Neural progenitor cell (in vitro differentiated cells): ENCODE measurements around the gene CST9. TPM values are rescaled to one million over a fixed set of nuclear protein-coding genes. Genes with fewer than 3 reads are reported as not detected.

ENCODE experiments used
- DNase-seq: peaks from one replicate; pipeline ENCODE4 v3.0.0-alpha.2; 2016; ENCODE audit warnings: low spot score
- H2AFZ ChIP-seq: fragments of 200-600 bp; sonication (generic); replicated peaks from 2 replicates; pipeline ENCODE4 v1.6.1; 2016; ENCODE audit warnings: antibody characterized with exemption
- H3F3A ChIP-seq: fragments of 200-600 bp; sonication (generic); 2 replicates; pipeline ENCODE4 v1.6.1; 2016; ENCODE audit warnings: antibody characterized with exemption, low read depth
- H3K27ac ChIP-seq: fragments of 200-600 bp; sonication (generic); 2 replicates; pipeline ENCODE4 v1.5.1; 2016; ENCODE audit warnings: mild to moderate bottlenecking
- H3K27me3 ChIP-seq: fragments of 200-600 bp; sonication (generic); 2 replicates; pipeline ENCODE4 v1.6.1; 2016; ENCODE audit warnings: mild to moderate bottlenecking, moderate library complexity
- H3K36me3 ChIP-seq: fragments of 200-600 bp; sonication (generic); 2 replicates; pipeline ENCODE4 v1.5.1; 2016
- H3K4me1 ChIP-seq: fragments of 200-600 bp; sonication (generic); 2 replicates; pipeline ENCODE4 v1.6.1; 2016; ENCODE audit warnings: mixed run types
- H3K4me2 ChIP-seq: fragments of 200-600 bp; sonication (generic); 2 replicates; pipeline ENCODE4 v1.6.1; 2016
- H3K4me3 ChIP-seq: fragments of 200-600 bp; sonication (generic); 2 replicates; pipeline ENCODE4 v1.5.1; 2016
- H3K79me2 ChIP-seq: fragments of 200-600 bp; sonication (generic); 2 replicates; pipeline ENCODE4 v1.6.1; 2016; ENCODE audit warnings: low read depth
- H3K9ac ChIP-seq: fragments of 200-600 bp; sonication (generic); 2 replicates; pipeline ENCODE4 v1.6.1; 2016
- H3K9me3 ChIP-seq: fragments of 200-600 bp; sonication (generic); 2 replicates; pipeline ENCODE4 v1.5.1; 2016; ENCODE audit warnings: low read depth
- H4K20me1 ChIP-seq: fragments of 200-600 bp; sonication (generic); 2 replicates; pipeline ENCODE4 v1.6.1; 2016; ENCODE audit warnings: low read depth
- H3K27ac Mint-ChIP-seq: 3 replicates; pipeline ENCODE4 v1.8.0; 2021; ENCODE audit warnings: mixed read lengths
- H3K27me3 Mint-ChIP-seq: 2 replicates; pipeline ENCODE4 v1.8.0; 2022; ENCODE audit warnings: low read depth, mild to moderate bottlenecking, inconsistent platforms, moderate library complexity, mixed read lengths; ENCODE audit not compliant: insufficient read depth
- H3K36me3 Mint-ChIP-seq: 3 replicates; pipeline ENCODE4 v1.8.0; 2021; ENCODE audit warnings: mixed read lengths
- H3K4me1 Mint-ChIP-seq: 3 replicates; pipeline ENCODE4 v1.8.0; 2021; ENCODE audit warnings: mixed read lengths
- H3K4me3 Mint-ChIP-seq: 3 replicates; pipeline ENCODE4 v1.8.0; 2021; ENCODE audit warnings: mild to moderate bottlenecking, moderate library complexity, mixed read lengths
- H3K9me3 Mint-ChIP-seq: 3 replicates; pipeline ENCODE4 v1.8.0; 2020; ENCODE audit warnings: mixed read lengths
- EZH2 ChIP-seq: fragments of 200-600 bp; sonication (generic); IDR thresholded peaks from 2 replicates; pipeline ENCODE4 v1.6.1; 2017; ENCODE audit warnings: antibody characterized with exemption, mild to moderate bottlenecking, moderate library complexity
- EZH2phosphoT487 ChIP-seq: fragments of 200-600 bp; sonication (generic); IDR thresholded peaks from 2 replicates; pipeline ENCODE4 v1.6.1; 2017; ENCODE audit warnings: antibody characterized with exemption
- total RNA-seq: library from RNA; depleted of rRNA; stranded (reverse); fragments of >200 nt; gene quantifications from 2 replicates; pipeline ENCODE4 v1.2.3, GENCODE V29; 2015; ENCODE audit warnings: low replicate concordance
- TF ChIP-seq, protein P1 (sequence below): fragments of 200-600 bp; sonication (generic); IDR thresholded peaks from 2 replicates; pipeline ENCODE4 v1.5.1; 2017; ENCODE audit warnings: antibody characterized with exemption, mild to moderate bottlenecking

Gene CST9
- total RNA-seq, 1 donor from 2014 or later = not detected

DNA sequence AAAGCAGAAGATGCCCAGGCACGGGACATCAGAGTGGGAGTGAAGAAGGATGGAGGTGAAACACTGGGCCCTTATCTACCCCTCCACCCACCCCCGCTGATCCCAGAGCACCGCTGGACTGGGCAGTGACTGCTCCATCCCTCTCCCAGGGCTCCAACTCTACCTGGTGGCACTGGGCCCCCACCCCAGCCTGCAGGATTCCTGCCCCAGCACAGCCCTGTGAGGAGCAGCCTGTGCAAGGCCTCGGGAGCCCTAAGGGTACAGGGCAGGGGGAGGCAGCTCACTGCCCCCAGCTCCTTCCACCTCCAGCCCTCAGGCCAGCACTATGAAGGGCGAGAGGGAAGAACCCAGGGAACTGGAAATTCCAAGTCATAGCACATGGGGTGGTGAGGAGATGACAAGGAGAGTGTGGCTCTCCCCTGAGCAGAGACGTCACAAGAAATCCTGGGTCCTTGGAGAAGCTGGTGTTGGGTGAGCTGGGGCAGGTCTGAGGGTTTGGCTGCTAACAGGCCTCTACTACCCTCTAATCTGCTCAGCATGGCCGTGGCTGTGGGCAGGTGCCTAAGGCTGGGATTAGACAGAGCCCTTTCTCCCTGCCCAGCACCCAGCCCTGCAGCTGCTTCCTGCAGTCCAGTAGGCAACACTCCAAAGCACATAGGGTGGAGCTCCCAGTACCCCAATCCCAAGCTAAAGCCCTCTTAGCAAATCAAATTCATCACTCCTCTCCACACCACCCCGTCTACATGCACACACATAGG is 28.5 kb upstream of the CST9 start:
- TF ChIP-seq, protein P1, sequence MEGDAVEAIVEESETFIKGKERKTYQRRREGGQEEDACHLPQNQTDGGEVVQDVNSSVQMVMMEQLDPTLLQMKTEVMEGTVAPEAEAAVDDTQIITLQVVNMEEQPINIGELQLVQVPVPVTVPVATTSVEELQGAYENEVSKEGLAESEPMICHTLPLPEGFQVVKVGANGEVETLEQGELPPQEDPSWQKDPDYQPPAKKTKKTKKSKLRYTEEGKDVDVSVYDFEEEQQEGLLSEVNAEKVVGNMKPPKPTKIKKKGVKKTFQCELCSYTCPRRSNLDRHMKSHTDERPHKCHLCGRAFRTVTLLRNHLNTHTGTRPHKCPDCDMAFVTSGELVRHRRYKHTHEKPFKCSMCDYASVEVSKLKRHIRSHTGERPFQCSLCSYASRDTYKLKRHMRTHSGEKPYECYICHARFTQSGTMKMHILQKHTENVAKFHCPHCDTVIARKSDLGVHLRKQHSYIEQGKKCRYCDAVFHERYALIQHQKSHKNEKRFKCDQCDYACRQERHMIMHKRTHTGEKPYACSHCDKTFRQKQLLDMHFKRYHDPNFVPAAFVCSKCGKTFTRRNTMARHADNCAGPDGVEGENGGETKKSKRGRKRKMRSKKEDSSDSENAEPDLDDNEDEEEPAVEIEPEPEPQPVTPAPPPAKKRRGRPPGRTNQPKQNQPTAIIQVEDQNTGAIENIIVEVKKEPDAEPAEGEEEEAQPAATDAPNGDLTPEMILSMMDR = no peak
- TF ChIP-seq EZH2 = no peak
- TF ChIP-seq EZH2phosphoT487 = no peak
- Histone ChIP-seq H3K4me3 (no peak overlapping the region), H2AFZ (no peak overlapping the region), H3F3A (peaks cover 5% of the 10 kb centered on the region), H3K27ac (no peak overlapping the region), H3K79me2 (no peaks in the 10 kb centered on the region), H3K4me1 (peaks cover 6% of the 10 kb centered on the region), H4K20me1 (peaks cover 11% of the 10 kb centered on the region), H3K9me3 (no peaks in the 10 kb centered on the region), H3K9ac (no peak overlapping the region), H3K4me2 (no peak overlapping the region), H3K27me3 (peaks cover 14% of the 10 kb centered on the region), H3K36me3 (no peaks in the 10 kb centered on the region)
- no peak overlapping the region for H3K27ac Mint-ChIP-seq
- peaks cover under 1% of the 10 kb centered on the region for H3K27me3 Mint-ChIP-seq
- no peaks in the 10 kb centered on the region for H3K9me3 Mint-ChIP-seq
- no peak for DNase-seq
- peak overlapping the region; percentile 1 for H3K4me3 Mint-ChIP-seq
- H3K36me3 Mint-ChIP-seq = peaks cover 8% of the 10 kb centered on the region
- H3K4me1 Mint-ChIP-seq = peaks cover 15% of the 10 kb centered on the region

DNA sequence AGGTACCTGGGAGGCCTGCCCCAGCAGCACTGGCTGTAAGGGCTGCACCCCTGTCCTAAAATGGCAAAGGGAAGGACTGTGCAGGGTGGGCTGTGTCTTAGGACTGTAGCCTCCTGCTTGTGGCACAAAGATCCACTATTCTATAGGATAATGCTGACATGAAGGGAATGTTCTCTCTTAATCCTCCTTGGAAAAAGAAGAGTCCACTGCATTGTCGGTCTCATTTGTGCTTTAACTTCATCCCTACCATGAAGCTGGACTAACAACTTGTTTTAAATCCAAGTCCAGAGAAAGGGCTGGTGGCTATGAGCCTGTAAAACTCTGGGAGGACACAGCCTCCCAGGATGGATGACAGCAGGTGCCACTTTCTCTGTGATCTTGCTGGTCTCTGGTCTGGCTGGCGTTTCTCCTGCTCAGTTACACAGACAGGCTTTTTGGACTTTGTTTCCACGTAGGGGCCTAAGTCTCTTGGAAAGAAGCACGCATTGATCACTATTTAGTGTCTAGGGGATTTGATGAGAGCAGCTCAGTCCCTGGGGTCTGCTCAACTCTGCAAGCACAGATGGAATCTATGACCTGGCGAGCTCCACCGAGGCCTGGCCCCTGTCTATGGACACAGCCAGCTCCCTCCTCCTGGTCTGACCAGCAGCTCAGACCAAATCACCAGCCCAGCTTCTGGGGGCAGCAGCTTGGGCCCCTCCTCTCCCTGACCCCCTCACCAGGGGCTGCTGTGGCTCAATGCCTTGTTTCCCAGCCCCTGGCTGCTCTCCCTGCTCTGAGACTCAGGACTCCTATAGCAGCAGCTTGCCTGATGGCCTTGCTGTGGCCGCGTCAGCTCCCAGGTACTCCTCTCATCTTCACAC is 27.2 kb upstream of the CST9 start:
- Mint-ChIP-seq H3K9me3 (peaks cover 1% of the 10 kb centered on the region), H3K36me3 (peaks cover 12% of the 10 kb centered on the region), H3K4me1 (peaks cover 19% of the 10 kb centered on the region), H3K27ac (no peak overlapping the region), H3K27me3 (no peaks in the 10 kb centered on the region), H3K4me3 (no peak overlapping the region)
- H4K20me1 ChIP-seq = peaks cover 11% of the 10 kb centered on the region
- no peaks in the 10 kb centered on the region for H3K36me3 ChIP-seq
- H3K27ac ChIP-seq = no peak overlapping the region
- no peak for DNase-seq
- H3K9ac ChIP-seq = no peak overlapping the region
- peaks cover 14% of the 10 kb centered on the region for H3K27me3 ChIP-seq
- H3K79me2 ChIP-seq = no peaks in the 10 kb centered on the region
- TF ChIP-seq EZH2 = no peak
- TF ChIP-seq EZH2phosphoT487 = no peak
- TF ChIP-seq, protein P1 = no peak
- no peak overlapping the region for H2AFZ ChIP-seq
- peaks cover 6% of the 10 kb centered on the region for H3K4me1 ChIP-seq
- no peak overlapping the region for H3K4me3 ChIP-seq
- no peaks in the 10 kb centered on the region for H3F3A ChIP-seq
- no peak overlapping the region for H3K4me2 ChIP-seq
- no peaks in the 10 kb centered on the region for H3K9me3 ChIP-seq

DNA sequence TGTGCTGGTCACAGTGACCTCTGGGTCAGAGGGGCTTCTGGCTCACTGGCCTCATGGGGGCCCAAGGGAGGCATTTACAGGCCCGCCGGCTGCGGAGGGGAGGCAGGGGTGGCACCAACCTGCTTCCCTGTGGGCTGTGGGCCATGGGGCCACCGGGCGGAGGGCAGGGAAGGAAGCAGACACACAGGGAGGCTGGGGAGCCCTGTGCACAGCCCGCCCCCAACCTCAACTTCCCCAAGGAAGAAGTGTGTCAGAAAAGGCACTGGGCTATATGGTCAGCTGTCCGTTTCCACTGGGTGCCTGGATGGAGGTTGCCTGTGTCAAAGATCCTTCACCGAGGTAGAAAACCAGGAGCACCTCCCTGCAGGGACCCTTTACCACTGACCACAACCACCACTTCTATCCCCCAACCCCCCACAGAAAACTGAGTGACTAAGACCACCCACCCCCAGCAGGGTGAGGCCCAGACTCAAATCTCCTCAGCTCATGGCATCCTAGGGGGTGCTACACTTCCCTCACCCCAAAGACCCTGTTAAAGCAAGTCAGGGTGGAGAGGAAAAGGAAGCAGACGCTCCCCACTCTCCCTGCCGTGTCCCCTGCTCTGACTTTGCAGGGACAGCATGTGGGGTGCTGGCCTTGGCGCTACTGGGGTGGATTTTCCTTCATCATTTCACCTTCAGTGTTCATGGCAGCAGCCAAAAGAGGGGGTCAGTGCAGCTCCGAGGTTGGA is 26.4 kb upstream of the CST9 start:
- no peak overlapping the region for H3K9ac ChIP-seq
- H3K4me3 Mint-ChIP-seq = no peak overlapping the region
- peaks cover 3% of the 10 kb centered on the region for H3K9me3 Mint-ChIP-seq
- peaks cover 5% of the 10 kb centered on the region for H3K4me1 ChIP-seq
- H3K4me2 ChIP-seq = no peak overlapping the region
- H3K27me3 ChIP-seq = peaks cover 13% of the 10 kb centered on the region
- no peak for TF ChIP-seq EZH2phosphoT487
- TF ChIP-seq, protein P1 = no peak
- TF ChIP-seq EZH2 = no peak
- H3K36me3 Mint-ChIP-seq = peaks cover 12% of the 10 kb centered on the region
- no peaks in the 10 kb centered on the region for H3K36me3 ChIP-seq
- no peaks in the 10 kb centered on the region for H3K27me3 Mint-ChIP-seq
- no peak overlapping the region for H3K4me3 ChIP-seq
- no peaks in the 10 kb centered on the region for H3K9me3 ChIP-seq
- no peak overlapping the region for H3K27ac ChIP-seq
- H3F3A ChIP-seq = no peaks in the 10 kb centered on the region
- no peak for DNase-seq
- H3K4me1 Mint-ChIP-seq = peaks cover 19% of the 10 kb centered on the region
- H3K79me2 ChIP-seq = no peaks in the 10 kb centered on the region
- H3K27ac Mint-ChIP-seq = no peak overlapping the region
- H4K20me1 ChIP-seq = peaks cover 11% of the 10 kb centered on the region
- H2AFZ ChIP-seq = no peak overlapping the region
